Right renal pelvis (tissue), 4 donors: ENCODE results near the gene SYNJ2. TPM values are rescaled to one million over a fixed set of nuclear protein-coding genes. Genes with fewer than 3 reads are reported as not detected.
"Not testable (repeated sequence)": the region's sequence is repeated elsewhere in the genome, so short reads cannot be mapped to it uniquely, and the experiment has no call there.

ENCODE experiments used
- DNase-seq, 4 donors: peaks; one replicate each; pipeline ENCODE4 v3.0.0-alpha.2; 2013; ENCODE audit warnings: low read depth in 4 of 4, low spot score in 3 of 4, missing footprints in 1 of 4
- polyA plus RNA-seq, 4 donors: library from polyadenylated mRNA; unstranded; fragments of 120-200 nt; gene quantifications; one replicate each; pipeline ENCODE4 v1.2.1, GENCODE V29; 2013; ENCODE audit not compliant: insufficient read length in 4 of 4

Gene SYNJ2
- polyA plus RNA-seq, 4 donors: 10.2 to 13.0 (median 10.6) TPM

GRCh38 chr6:157954150-157955117 is 27.2 kb upstream of the SYNJ2 start:
- DNase-seq: peak in 3 of 4 donors; percentile 10 to 33 (median 28)

GRCh38 chr6:157955675-157956074 is 26.0 kb upstream of the SYNJ2 start:
- no peak for DNase-seq

DNA sequence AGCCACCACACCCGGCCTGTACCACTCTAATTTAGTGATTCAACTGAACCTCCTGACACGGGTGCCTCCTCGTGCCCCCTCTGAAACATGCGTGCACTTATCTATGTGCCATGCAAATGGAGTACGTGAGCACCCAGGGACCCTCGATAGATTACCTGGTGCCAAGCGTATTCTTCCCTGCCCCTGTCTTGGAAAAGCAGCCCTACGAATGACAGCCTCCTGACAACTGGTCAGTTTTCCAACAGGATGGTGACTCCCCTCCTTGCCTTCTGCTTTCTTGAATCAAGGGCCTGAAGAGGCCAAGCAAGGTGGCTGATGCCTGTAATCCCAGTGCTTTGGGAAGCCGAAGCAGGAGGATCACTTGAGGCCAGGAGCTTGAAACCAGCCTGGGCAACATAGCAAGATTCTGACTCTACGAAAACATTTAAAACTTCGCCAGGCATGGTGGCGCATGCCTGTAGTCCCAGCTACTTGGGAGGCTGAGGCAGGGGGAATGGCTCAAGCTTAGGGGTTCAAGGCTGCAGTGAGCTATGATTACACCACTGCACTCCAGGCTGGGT is 25.4 kb upstream of the SYNJ2 start:
- no peak for DNase-seq

GRCh38 chr6:157959451-157960227 is 22.0 kb upstream of the SYNJ2 start:
- no peak for DNase-seq

DNA sequence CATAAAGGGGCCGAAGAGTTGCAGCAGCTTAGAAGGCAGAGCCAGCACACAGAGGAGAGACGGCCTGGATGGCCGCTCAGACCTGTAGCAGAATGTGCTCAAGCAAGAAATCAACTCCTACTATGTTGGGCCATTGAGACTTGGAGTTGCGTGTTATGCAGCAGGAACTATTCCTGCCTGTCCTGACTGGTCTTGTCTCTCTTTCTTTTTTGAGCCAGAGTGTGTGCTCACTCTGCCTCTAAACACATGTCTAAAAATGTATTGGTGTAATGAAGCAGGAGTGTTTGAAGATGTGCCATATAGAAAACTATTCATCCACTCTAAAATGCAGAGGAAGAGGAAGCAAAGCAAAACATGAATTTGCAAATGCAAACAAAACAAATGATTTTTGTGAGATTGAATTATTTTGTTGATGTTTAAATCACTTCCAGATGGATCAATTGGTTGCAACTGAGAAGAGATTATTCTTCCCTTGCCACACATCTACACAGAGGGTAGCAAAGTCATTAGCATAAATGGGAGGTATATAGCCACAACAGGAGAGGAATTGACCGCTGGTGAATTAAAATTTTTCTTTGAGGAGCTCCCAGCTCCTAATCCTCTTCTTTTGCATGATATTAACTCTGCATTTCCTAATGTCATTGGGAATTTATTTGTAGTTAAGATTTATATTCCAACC is 20.4 kb upstream of the SYNJ2 start:
- DNase-seq: no peak

DNA sequence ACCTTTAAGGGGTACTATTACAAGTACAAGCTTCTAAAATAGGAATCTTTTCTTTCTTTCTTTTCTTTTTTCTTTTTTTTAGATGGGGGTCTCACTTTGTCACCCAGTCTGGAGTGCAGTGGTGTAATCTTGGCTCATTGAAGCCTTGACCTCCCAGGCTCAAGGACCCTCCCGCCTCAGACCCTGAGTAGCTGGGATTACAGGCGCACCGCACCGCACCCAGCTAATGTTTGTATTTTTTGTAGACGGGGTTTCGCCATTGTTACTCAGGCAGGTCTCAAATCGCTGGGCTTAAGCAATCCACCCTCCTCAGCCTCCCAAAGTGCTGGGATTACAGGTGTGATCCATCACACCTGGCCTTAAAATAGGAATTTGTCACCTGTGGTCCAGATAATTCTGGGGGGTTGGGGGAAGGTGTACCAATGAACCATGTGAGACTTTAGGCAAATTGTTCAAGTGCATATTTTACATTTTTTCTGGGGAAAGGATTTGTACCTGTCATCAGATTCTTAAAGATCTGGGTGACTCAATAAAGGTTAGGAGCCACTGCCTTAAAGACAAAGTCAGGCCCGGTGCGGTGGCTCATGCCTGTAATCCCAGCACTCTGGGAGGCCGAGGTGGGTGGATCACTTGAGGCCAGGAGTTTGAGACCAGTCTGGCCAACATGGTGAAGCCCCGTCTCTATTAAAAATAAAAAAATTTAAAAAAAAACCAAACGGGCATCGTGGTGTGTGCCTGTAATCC is 19.7 kb upstream of the SYNJ2 start:
- DNase-seq: no peak

- no peak for DNase-seq
Measured at GRCh38 chr6:157962601-157963302, 18.9 kb upstream of the SYNJ2 start.

DNA sequence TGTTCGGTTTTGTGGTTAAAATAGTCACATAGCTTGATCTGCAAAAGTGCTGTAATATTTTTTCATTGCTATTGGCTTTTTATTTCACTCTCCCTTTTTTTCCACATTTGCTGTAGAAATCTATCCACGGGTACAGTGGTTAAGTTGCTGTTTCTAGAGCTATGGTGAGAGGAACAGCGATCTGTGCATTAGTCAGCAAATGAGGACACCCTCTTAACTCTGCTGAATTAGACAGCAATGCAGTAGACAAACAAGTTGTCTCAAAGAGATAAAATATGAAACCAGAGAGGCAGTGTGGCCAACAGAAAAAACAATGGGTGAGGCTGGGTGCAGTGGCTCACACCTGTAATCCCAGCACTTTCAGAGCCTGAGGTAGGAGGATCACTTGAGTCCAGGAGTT is 17.6 kb upstream of the SYNJ2 start:
- no peak for DNase-seq

- no peak for DNase-seq
Measured at GRCh38 chr6:157965387-157965786, 16.3 kb upstream of the SYNJ2 start.

DNA sequence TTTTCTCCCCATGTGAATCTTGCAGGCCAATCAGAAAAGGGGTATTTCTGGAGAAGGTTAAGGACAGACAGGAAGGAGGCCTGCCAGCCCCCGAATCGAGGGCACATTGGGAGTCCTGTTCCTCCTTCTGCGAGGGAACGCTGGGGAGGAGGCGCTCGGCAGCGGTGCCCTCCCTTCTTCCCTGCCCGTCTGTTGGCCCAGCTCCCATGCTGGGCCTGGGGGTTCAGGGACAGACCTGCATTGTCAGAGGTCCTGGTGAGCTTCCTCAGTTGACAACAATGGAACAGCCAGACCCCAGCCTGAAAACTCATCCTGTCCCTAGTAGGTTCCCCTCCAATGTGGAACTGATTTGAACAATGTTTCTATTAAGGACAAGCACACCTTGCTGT is 15.1 kb upstream of the SYNJ2 start:
- no peak for DNase-seq

GRCh38 chr6:157967020-157967419 is 14.6 kb upstream of the SYNJ2 start:
- no peak for DNase-seq

DNA sequence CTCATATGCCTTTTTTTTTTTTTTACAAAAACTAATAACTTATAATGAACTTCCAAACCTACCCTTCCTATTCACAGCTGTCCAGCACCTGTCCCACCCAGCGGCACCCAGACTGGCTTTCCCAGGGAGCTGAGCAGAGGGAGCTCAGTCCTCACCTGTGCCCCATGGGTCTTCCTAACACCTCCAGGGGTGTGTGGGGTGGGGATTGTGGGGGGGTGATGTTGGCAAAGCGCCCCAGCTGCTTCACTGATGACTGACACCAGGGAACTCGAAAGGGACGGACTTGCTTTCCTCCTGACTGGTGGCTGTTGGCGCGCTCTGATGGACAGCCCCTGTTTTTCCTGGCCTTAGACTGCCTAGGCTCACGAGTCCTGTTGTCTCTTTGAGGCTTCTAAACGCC is 14.2 kb upstream of the SYNJ2 start:
- DNase-seq: no peak

DNA sequence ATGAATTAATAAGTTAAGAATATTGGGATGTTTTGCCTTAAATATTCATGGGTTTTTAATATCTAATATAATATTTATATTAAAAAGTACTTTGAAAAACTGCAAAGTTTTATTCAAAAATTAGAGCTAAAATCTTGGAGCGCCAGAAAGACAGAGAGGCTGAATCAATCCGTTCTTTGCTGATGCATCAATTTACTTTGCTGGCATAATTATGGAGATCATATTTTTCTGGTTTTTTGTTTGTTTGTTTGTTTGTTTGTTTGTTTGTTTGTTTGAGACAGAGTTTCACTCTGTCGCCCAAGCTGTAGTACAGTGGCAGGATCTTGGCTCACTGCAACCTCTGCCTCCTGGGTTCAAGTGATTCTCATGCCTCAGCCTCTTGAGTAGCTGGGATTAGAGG is 9.5 kb upstream of the SYNJ2 start:
- DNase-seq: not testable (repeated sequence)

- no peak for DNase-seq
Measured at GRCh38 chr6:157974341-157974894, 7.2 kb upstream of the SYNJ2 start.

GRCh38 chr6:157974967-157975366 is 6.7 kb upstream of the SYNJ2 start:
- no peak for DNase-seq

- DNase-seq: no peak
Measured at GRCh38 chr6:157975456-157975855, 6.2 kb upstream of the SYNJ2 start.

- no peak for DNase-seq
Measured at GRCh38 chr6:157976345-157977175, 5.1 kb upstream of the SYNJ2 start.

GRCh38 chr6:157977176-157977804 is 4.4 kb upstream of the SYNJ2 start:
- no peak for DNase-seq
